ENCODE data around the gene CLCNKB.

DNA sequence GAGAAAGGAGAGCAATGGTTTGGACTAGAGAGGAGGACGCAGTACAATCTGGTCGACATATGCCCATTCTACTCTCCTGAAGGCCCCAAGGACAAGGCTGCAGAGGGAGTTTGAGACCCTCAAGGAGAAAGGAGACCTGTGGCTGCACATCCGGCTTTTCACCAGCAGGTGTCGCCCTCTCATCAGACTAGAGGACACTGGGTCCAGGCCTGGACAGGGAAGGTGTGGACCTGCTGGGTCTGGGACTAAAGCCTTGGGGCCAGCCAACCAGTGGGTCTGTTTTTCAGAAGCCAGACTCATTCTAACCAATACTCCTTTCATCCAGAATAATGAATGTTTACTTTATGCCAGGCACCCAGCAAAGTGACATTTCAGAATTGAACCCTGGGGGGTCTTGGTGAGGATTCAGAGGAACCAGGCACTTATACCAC is 34.5 kb upstream of the CLCNKB start:
- TF ChIP-seq, protein P1, sequence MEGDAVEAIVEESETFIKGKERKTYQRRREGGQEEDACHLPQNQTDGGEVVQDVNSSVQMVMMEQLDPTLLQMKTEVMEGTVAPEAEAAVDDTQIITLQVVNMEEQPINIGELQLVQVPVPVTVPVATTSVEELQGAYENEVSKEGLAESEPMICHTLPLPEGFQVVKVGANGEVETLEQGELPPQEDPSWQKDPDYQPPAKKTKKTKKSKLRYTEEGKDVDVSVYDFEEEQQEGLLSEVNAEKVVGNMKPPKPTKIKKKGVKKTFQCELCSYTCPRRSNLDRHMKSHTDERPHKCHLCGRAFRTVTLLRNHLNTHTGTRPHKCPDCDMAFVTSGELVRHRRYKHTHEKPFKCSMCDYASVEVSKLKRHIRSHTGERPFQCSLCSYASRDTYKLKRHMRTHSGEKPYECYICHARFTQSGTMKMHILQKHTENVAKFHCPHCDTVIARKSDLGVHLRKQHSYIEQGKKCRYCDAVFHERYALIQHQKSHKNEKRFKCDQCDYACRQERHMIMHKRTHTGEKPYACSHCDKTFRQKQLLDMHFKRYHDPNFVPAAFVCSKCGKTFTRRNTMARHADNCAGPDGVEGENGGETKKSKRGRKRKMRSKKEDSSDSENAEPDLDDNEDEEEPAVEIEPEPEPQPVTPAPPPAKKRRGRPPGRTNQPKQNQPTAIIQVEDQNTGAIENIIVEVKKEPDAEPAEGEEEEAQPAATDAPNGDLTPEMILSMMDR (IDR thresholded peaks at IDR 0.05; ENCODE audit: low read depth, low read length) = peak; percentile 86
- no peak for TF ChIP-seq EZH2phosphoT487 (IDR thresholded peaks at IDR 0.05; ENCODE audit: low read depth)

All from OCI-LY3 (cell line).